Activated CD8-positive, alpha-beta memory T cell treated with anti-CD3 and anti-CD28 coated beads for 24 hours (primary cell): Measurements from ENCODE around the gene DGLUCY.
A peak's percentile ranks its signal among the peaks of the same experiment; 100 is the strongest.
"Not testable (repeated sequence)": the region's sequence is repeated elsewhere in the genome, so short reads cannot be mapped to it uniquely, and the experiment has no call there.

ENCODE experiments used
- DNase-seq: peaks from one replicate; pipeline ENCODE4 v3.0.0-alpha.2; 2020

DGLUCY gene

GRCh38 chr14:91214306-91214705 lies 100.4 kb downstream of the DGLUCY start:
- no peak for DNase-seq

DNA sequence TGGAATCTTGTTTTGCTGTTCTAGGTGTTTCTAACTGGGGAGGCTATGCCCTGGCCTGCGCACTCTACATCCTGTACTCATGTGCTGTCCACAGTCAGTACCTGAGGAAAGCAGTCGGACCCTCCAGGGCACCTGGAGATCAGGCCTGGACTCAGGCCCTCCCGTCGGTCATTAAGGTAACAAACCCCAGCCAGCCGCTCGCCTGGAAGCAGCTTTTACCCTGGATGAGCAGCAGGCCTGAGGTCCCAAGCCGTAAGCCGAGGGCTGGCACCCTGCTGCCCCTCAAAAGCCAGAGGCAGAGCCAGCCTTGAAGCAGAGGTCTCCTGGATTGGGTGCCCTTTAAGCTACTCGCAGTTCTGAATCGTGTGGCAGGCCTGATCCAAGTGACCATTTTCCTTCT lies 101.5 kb downstream of the DGLUCY start:
- no peak for DNase-seq

- DNase-seq = no peak
These were observed 102.9 kb downstream of the DGLUCY start for GRCh38 chr14:91216731-91217226.

- DNase-seq = no peak
These were observed 104.1 kb downstream of the DGLUCY start for GRCh38 chr14:91218014-91218413.

- DNase-seq = no peak
These were observed 105.9 kb downstream of the DGLUCY start for GRCh38 chr14:91219517-91220389.

GRCh38 chr14:91220581-91221000 lies 106.7 kb downstream of the DGLUCY start:
- no peak for DNase-seq

DNA sequence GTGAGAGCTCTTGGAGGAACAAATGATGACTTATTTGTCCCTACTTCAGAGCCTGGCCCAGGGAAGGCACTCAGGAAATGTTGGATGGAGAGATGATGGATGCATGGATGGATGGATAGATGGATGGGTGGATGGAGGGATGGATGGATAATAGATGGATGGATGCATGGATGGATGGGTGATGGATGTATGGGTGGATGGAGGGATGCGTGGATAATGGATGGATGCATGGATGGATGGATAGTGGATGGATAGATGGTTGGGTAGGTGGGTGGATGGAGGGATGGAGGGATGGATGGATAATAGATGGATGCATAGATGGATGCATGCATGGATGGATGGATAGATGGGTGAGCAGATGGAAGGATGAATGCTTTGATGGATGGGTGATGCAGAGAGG lies 107.4 kb downstream of the DGLUCY start:
- DNase-seq = no peak

- no peak for DNase-seq
These were observed 109.3 kb downstream of the DGLUCY start for GRCh38 chr14:91223028-91223783.

DNA sequence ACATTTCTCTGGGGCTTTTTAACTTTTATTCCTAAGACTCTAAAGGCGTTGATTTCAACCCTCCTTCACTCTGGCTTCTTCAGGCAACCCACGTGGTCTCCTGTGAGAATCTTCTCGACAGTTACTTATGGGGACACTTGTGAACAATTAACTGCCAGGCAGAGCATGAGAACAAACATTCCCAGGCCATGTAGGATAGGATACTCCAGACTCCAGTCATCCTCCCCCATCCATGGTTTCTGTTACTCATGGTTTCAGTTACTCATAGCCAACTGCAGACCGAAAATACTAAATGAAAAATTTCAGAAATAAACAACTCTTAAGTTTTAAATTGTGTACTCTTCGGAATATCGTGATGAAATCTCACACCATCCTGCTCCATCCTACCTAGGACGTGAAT lies 111.2 kb downstream of the DGLUCY start:
- DNase-seq = no peak

- not testable (repeated sequence) for DNase-seq
These were observed 112.5 kb downstream of the DGLUCY start for GRCh38 chr14:91226360-91226759.

DNA sequence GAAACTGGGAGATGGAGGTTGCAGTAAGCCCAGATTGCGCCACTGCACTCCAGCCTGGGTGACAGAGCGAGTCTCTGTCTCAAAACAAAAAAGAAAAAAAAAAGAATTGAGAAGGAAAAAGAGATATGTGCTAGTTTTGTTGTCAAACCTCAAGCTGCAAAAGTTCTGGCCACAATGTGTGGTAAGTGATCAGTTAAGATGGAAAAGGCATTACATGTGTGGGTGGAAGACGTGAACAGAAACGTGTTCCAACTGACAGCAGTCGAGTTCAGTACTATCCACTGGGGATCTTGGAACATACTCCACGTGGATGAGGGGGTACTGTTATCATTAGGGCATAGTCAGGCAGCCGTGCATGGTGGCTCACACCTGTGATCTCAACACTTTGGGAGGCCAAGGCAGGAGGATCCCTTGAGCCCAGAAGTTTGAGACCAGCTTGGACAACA lies 113.3 kb downstream of the DGLUCY start:
- peak; percentile 72 for DNase-seq

DNA sequence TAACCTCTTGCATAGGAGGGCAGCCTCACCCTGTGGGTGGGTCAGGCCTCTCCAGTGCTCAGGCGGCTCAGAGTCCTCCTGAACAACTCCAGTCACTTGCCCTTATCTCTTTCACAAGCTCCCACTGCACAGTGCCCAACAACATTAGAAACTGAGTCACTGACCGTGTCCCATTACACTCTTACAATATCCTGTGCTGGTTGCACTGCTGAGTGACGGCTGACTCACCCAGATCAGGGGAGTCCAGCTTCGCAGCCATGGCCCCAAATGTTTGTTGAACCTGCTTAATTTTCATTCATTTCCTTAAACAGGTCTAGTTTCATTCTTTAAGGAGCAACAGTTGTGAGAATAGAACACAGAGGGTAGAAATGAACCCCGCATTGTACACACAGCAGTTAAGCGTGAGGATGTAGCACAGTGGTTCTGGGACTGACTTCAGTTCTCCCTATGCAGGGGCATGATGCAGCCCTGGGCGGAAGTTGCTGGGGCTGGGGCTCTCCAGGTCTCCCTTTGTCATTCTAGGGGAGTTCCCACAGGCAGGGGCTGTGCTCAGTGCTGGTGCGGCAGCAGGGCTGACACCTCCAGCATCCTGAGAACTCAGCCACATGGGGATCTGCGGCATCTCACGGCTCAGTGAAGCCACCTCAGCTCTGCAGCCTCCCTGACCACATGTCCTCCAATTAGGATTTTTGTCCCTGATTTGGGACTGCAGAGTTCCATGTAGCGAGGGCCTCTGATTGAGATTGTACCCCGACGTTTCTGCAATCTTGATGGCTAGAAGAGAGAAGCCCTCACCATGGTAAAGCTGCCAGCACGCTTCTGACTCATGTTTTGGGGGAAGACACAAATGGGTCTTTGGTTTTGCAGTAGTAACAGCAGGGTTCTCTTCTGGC lies 114.5 kb downstream of the DGLUCY start:
- DNase-seq = peak; percentile 92

GRCh38 chr14:91229005-91229382 lies 115.1 kb downstream of the DGLUCY start:
- no peak for DNase-seq

DNA sequence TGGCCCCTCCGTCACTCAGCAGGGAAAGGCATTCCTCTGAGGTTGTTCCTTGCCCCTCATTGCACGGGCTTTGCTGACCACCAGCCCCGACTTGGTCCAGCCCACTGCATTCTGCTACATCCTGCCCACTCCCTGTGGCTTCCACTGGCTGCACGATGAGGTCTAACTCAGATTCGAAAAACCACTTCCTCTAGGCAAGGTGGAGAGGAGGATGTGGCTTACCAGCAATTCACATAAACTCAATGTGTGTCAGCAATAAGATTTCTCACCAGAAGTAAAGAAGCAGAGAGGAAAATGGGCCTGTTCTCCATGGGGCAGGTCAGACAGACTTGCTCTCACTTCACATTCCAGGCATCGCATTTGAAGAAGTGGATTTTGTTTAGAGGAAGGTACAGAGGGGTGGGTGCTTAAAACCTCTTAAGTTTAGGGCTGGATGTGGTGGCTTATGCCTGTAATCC lies 115.9 kb downstream of the DGLUCY start:
- DNase-seq = peak; percentile 86

GRCh38 chr14:91230397-91231035 lies 116.6 kb downstream of the DGLUCY start:
- no peak for DNase-seq

DNA sequence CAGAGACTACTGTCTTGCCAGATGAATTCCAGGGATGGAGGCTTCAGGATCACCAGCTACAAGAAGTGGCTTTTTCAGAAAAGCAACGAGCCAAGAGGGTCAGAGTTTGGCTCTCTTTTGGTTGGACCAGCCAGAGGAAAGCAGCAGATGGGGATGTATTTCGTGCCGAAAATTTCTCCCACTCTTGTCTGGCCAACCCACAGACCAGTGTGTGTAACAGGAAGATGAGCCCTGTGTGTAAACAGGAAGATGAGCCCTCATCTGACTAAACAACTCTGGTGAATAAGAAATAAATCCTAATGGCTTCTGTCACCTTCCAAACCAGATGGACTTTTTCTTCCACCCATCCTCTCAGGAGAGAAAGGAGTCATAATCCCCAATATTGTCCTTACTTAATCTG lies 117.6 kb downstream of the DGLUCY start:
- no peak for DNase-seq

GRCh38 chr14:91232052-91232451 lies 118.2 kb downstream of the DGLUCY start:
- DNase-seq = no peak

DNA sequence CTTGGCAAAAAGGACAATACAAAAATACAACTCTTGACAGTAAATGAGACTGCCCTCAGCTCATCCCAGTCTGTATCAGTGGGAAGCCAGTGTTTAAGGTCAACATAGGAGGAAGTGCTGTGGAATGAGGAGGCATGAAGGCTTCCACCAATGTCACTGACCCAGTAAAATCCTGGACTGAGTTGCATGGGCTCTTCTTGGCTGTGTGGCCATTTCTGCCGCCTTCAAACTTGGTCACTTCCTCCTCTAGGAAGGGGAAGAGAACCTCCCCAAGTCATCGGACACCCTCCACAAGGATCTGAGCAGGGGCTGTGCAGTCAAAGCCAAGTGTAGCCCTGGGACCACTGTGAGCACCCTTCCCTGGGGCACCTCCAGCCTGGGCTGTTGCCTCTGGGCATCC lies 118.7 kb downstream of the DGLUCY start:
- no peak for DNase-seq

DNA sequence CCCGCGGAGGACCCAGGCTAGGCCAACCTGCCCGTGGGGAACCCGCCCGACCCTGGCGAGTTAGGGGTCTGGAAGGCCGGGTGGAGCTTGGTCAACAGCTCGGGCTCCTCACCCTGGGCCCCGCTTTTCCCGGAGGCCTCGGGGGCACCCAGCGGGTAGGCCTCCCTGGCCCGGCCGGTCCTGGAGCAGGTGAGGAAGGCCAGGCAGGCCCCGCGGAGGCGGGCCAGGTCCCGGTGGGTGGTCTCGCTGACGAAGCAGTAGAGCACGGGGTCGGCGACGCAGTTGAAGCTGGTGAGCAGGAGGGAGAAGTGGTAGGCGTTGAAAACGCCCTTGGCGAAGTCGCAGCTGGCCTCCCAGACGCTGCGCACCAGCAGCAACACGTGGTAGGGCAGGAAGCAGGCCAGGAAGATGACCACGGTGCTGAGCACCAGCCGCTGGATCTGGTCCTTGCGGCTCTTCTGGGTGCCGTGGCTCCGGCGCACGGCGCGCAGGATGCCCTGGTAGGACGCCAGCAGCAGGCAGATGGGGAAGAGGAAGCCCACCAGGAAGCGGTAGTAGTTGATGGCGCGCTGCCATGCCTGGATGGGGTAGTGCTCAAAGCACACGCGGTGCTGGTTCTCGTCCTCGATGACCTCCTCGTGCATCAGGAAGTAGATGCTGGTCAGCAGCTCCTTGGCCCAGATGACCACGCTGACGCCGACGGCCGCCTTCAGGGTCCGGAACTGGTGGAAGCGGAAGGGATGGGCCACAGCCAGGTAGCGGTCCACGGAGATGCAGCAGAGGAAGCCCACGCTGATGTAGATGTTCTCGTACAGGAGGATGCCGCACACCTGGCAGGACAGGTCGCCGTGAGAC lies 120.3 kb downstream of the DGLUCY start:
- DNase-seq = no peak

- DNase-seq = no peak
These were observed 120.9 kb downstream of the DGLUCY start for GRCh38 chr14:91234791-91235114.

DNA sequence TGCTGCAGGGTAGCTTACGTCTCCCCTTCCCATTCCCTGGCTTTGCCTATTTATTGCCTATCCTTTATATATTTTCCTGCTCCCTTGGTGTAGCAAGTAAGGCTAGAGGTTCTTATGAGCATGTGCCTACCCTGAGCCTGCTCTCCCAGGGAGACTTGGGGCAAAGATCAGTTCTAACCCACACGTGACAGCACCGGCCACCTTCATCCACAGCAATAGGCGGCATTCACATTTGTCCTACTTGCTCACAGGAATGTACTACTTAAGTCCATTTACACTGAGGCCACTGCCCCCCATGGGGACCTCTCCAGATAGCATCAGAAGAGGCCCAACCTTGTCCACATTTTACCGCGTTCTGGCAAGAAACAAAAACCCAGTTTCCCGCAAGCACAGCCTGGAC lies 122.0 kb downstream of the DGLUCY start:
- DNase-seq = no peak
